WTC11 (cell line): Measurements from ENCODE around the gene SETD1B.

Experiments
- CREB1 ChIP-seq: sonication (generic); formaldehyde crosslinking; IDR thresholded peaks from 2 replicates; pipeline ENCODE4 v1.8.0; 2023; ENCODE audit warnings: mild to moderate bottlenecking, missing genetic modification reagents
- CTCF ChIP-seq: fragments of 200-600 bp; IDR thresholded peaks from 2 replicates; pipeline ENCODE4 v1.8.0; 2022; ENCODE audit warnings: antibody characterized with exemption
- ESRRA ChIP-seq: sonication (generic); formaldehyde crosslinking; IDR thresholded peaks from 2 replicates; pipeline ENCODE4 v1.8.1; 2022; ENCODE audit warnings: mild to moderate bottlenecking, missing genetic modification reagents, borderline replicate concordance
- FOXP1 ChIP-seq: sonication (generic); formaldehyde crosslinking; IDR thresholded peaks from 2 replicates; pipeline ENCODE4 v1.8.0; 2022; ENCODE audit warnings: missing genetic modification reagents, mild to moderate bottlenecking, moderate library complexity, borderline replicate concordance
- IRF1 ChIP-seq: sonication (generic); formaldehyde crosslinking; IDR thresholded peaks from 2 replicates; pipeline ENCODE4 v1.8.0; 2023; ENCODE audit warnings: missing genetic modification reagents
- NFYB ChIP-seq: sonication (generic); formaldehyde crosslinking; conservative IDR thresholded peaks from 2 replicates; pipeline ENCODE4 v1.8.0; 2022; ENCODE audit warnings: low read depth, missing genetic modification reagents
- SMAD3 ChIP-seq: sonication (generic); formaldehyde crosslinking; IDR thresholded peaks from 2 replicates; pipeline ENCODE4 v1.8.0; 2022; ENCODE audit warnings: missing genetic modification reagents, mild to moderate bottlenecking, borderline replicate concordance
- TEAD1 ChIP-seq: sonication (generic); formaldehyde crosslinking; IDR thresholded peaks from 2 replicates; pipeline ENCODE4 v1.8.0; 2022; ENCODE audit warnings: mild to moderate bottlenecking, missing genetic modification reagents
- TP53 ChIP-seq: sonication (generic); formaldehyde crosslinking; IDR thresholded peaks from 2 replicates; pipeline ENCODE4 v1.8.1; 2023; ENCODE audit warnings: mild to moderate bottlenecking, missing genetic modification reagents
- USF2 ChIP-seq: sonication (generic); formaldehyde crosslinking; IDR thresholded peaks from 2 replicates; pipeline ENCODE4 v1.8.1; 2023; ENCODE audit warnings: mild to moderate bottlenecking, missing genetic modification reagents, moderate library complexity
- ZNF232 ChIP-seq: sonication (generic); formaldehyde crosslinking; IDR thresholded peaks from 2 replicates; pipeline ENCODE4 v1.8.0; 2022; ENCODE audit warnings: mild to moderate bottlenecking, missing genetic modification reagents
- ZSCAN18 ChIP-seq: fragments of 250-450 bp; sonication (Bioruptor Pico); IDR thresholded peaks from 2 replicates; pipeline ENCODE4 v2.1.2; 2022; ENCODE audit warnings: mild to moderate bottlenecking, moderate library complexity

- TF ChIP-seq CTCF (no peak), TP53 (CRISPR knock-in tag) (no peak), ESRRA (CRISPR knock-in tag) (no peak), SMAD3 (CRISPR knock-in tag) (no peak), ZNF232 (no peak), IRF1 (CRISPR knock-in tag) (no peak), TEAD1 (no peak), ZSCAN18 (no peak), NFYB (CRISPR knock-in tag) (no peak), CREB1 (CRISPR knock-in tag) (no peak), FOXP1 (no peak), USF2 (no peak)
Measured at GRCh38 chr12:121866331-121866730, 62.5 kb downstream of the SETD1B start.
